GM12801 (cell line): ENCODE data around the gene CHD9NB.

Source experiments
- TF ChIP-seq, protein P1 (sequence below): IDR thresholded peaks from one replicate; pipeline ENCODE4 v1.5.1; 2011; ENCODE audit warnings: control low read depth; ENCODE audit not compliant: insufficient read length; ENCODE audit errors: extremely low read depth

Gene CHD9NB

GRCh38 chr16:53053967-53054669, 1.4 kb upstream of the CHD9NB start:
- TF ChIP-seq, protein P1, sequence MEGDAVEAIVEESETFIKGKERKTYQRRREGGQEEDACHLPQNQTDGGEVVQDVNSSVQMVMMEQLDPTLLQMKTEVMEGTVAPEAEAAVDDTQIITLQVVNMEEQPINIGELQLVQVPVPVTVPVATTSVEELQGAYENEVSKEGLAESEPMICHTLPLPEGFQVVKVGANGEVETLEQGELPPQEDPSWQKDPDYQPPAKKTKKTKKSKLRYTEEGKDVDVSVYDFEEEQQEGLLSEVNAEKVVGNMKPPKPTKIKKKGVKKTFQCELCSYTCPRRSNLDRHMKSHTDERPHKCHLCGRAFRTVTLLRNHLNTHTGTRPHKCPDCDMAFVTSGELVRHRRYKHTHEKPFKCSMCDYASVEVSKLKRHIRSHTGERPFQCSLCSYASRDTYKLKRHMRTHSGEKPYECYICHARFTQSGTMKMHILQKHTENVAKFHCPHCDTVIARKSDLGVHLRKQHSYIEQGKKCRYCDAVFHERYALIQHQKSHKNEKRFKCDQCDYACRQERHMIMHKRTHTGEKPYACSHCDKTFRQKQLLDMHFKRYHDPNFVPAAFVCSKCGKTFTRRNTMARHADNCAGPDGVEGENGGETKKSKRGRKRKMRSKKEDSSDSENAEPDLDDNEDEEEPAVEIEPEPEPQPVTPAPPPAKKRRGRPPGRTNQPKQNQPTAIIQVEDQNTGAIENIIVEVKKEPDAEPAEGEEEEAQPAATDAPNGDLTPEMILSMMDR = no peak

GRCh38 chr16:53048139-53048915, 4.4 kb downstream of the CHD9NB start:
- TF ChIP-seq, protein P1 = no peak

- TF ChIP-seq, protein P1 = no peak
Observed at GRCh38 chr16:53045341-53046220, 7.1 kb downstream of the CHD9NB start.

DNA sequence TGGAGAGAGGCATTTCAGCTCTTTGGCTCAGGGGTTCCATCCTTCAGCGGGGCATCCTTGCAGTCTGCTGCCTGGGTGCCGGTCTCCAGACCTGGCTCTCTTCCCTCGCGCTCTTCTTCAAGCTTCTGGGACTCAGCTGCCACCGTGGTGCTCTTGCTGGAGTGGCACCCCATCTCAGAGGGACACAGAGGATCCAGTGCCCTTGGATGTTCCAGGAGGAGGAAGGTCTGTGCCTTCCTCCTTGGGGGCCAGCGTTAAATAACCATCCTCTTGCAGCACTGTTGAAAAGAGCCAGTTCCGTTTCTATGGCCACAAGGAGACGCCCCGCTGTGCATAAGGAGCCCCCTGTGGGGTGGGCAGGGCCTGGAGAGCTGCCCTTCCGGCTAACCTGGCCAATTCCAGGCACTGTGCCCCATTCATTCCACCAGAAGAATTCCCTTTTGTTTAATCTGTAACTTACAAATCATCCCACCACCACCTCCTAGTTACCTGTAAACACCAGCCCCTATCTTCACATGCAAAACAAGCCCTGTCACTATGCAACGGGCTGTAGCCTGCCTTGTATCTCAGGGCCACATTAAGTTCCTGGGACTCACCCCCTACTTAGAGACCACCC, 8.6 kb downstream of the CHD9NB start:
- TF ChIP-seq, protein P1 = no peak

GRCh38 chr16:53043428-53043831, 9.3 kb downstream of the CHD9NB start:
- TF ChIP-seq, protein P1 = no peak

- TF ChIP-seq, protein P1 = no peak
Observed at GRCh38 chr16:53042235-53042701, 10.4 kb downstream of the CHD9NB start.
